ENCODE results near the gene YJEFN3.

The YJEFN3 gene

GRCh38 chr19:19528721-19529490, at the start of gene YJEFN3:
TSS of gene YJEFN3 (plus strand) at chr19:19528911. CDS start at chr19:19528933, 22 bp downstream.
- in situ Hi-C loops (cut with MboI; ENCODE audit: low sequenced_read_pairs) = no loop called here

GRCh38 chr19:19480688-19481087, 48.0 kb upstream of the YJEFN3 start:
- in situ Hi-C loops (cut with MboI; ENCODE audit: low sequenced_read_pairs) = no loop called here

GRCh38 chr19:19482809-19483596, 45.7 kb upstream of the YJEFN3 start:
- in situ Hi-C loops (cut with MboI; ENCODE audit: low sequenced_read_pairs) = no loop called here

GRCh38 chr19:19485161-19485997, 43.3 kb upstream of the YJEFN3 start:
- in situ Hi-C loops (cut with MboI; ENCODE audit: low sequenced_read_pairs) = no loop called here

GRCh38 chr19:19485998-19486290, 42.8 kb upstream of the YJEFN3 start:
- in situ Hi-C loops (cut with MboI; ENCODE audit: low sequenced_read_pairs) = no loop called here

GRCh38 chr19:19486343-19487076, 42.2 kb upstream of the YJEFN3 start:
- in situ Hi-C loops (cut with MboI; ENCODE audit: low sequenced_read_pairs) = no loop called here

GRCh38 chr19:19487077-19487949, 41.4 kb upstream of the YJEFN3 start:
- in situ Hi-C loops (cut with MboI; ENCODE audit: low sequenced_read_pairs) = no loop called here

- in situ Hi-C loops (cut with MboI; ENCODE audit: low sequenced_read_pairs) = no loop called here
These were observed 40.5 kb upstream of the YJEFN3 start for GRCh38 chr19:19487950-19488874.

GRCh38 chr19:19488875-19489690, 39.6 kb upstream of the YJEFN3 start:
- in situ Hi-C loops (cut with MboI; ENCODE audit: low sequenced_read_pairs) = no loop called here

- in situ Hi-C loops (cut with MboI; ENCODE audit: low sequenced_read_pairs) = loop anchor here (10.0 kb wide), 1 partner anchor 125 kb away; no protein-coding TSS in a partner anchor
These were observed 38.9 kb upstream of the YJEFN3 start for GRCh38 chr19:19489804-19490204.

- in situ Hi-C loops (cut with MboI; ENCODE audit: low sequenced_read_pairs) = loop anchor here (10.0 kb wide), 1 partner anchor 126 kb away; no protein-coding TSS in a partner anchor
These were observed 38.3 kb upstream of the YJEFN3 start for GRCh38 chr19:19490214-19490968.

GRCh38 chr19:19491321-19492025, 37.2 kb upstream of the YJEFN3 start:
- in situ Hi-C loops (cut with MboI; ENCODE audit: low sequenced_read_pairs) = loop anchor here (10.0 kb wide), 1 partner anchor 127 kb away; no protein-coding TSS in a partner anchor

GRCh38 chr19:19492026-19492610, 36.6 kb upstream of the YJEFN3 start:
- in situ Hi-C loops (cut with MboI; ENCODE audit: low sequenced_read_pairs) = loop anchor here (10.0 kb wide), 1 partner anchor 127 kb away; no protein-coding TSS in a partner anchor

- in situ Hi-C loops (cut with MboI; ENCODE audit: low sequenced_read_pairs) = loop anchor here (10.0 kb wide), 1 partner anchor 129 kb away; no protein-coding TSS in a partner anchor
These were observed 34.7 kb upstream of the YJEFN3 start for GRCh38 chr19:19493841-19494546.

Measured in HL-60/S4 treated with phorbol 12-myristate 13-acetate at 8.2 ng/mL for 4 days and 3 days (cell line).